ENCODE measurements around the gene HPS4. TPM values are rescaled to one million over a fixed set of nuclear protein-coding genes. Genes with fewer than 3 reads are reported as not detected.

The HPS4 gene
- total and polyA plus RNA-seq, 10 of the 15 experiments (the other 5 are each of a cell fraction or from before 2014, with no cell fraction given): 11.7 to 36.7 (median 30.8) TPM

GRCh38 chr22:26453216-26453615, 30.4 kb downstream of the HPS4 start (continued):
- TF ChIP-seq HSF1 (IDR thresholded peaks at IDR 0.05; ENCODE audit: low read depth, low read length) (no peak), RCOR1 (conservative IDR thresholded peaks at IDR 0.05; ENCODE audit: low read depth, low read length) (no peak), NFIC (IDR thresholded peaks at IDR 0.05; ENCODE audit: low read depth, low read length) (no peak), ESRRA (IDR thresholded peaks at IDR 0.05; ENCODE audit: low read length) (no peak), MEF2B (IDR thresholded peaks at IDR 0.05; ENCODE audit: partially characterized antibody, poor library complexity, severe bottlenecking) (no peak), NR2C2 (IDR thresholded peaks at IDR 0.05; ENCODE audit: borderline replicate concordance, control insufficient read depth, insufficient read length, low read depth) (no peak)

GRCh38 chr22:26452236-26453016, 31.2 kb downstream of the HPS4 start:
- Histone ChIP-seq H3K4me1 (ENCODE audit: control insufficient read depth, insufficient read depth, low read length) (no peaks in the 10 kb centered on the region), H4K20me1 (ENCODE audit: control insufficient read depth, insufficient read depth) (0 out of 2 replicates have a peak, but pooled peaks cover 3% of the 10 kb centered on the region), H3K9me3 (replicated peaks; ENCODE audit: control insufficient read depth, insufficient read depth, low read length) (no peaks in the 10 kb centered on the region), H3K4me2 (ENCODE audit: control insufficient read depth, insufficient read depth) (no peak overlapping the region), H3K9ac (ENCODE audit: control insufficient read depth, insufficient read depth, low read length) (no peak overlapping the region), H3K4me3 (no peak overlapping the region), H3K27me3 (replicated peaks in 1 of 2; ENCODE audit: control insufficient read depth in 2 of 2, insufficient read depth in 2 of 2, low read length in 1 of 2) (no peaks in the 10 kb centered on the region), H3K27ac (ENCODE audit: control insufficient read depth, insufficient read depth) (no peak overlapping the region), H3K36me3 (ENCODE audit: control insufficient read depth in 2 of 2, insufficient read depth in 2 of 2, low read length in 1 of 2) (peaks cover 14 to 18% of the 10 kb centered on the region in 2 experiments), H2AFZ (ENCODE audit: control insufficient read depth, low read depth, low read length) (no peak overlapping the region), H3K79me2 (ENCODE audit: control insufficient read depth, insufficient read depth, low read length) (no peaks in the 10 kb centered on the region)
- ChIA-PET SMC1A (ENCODE audit: uncharacterized antibody, unreplicated experiment) (interaction anchor here (1.6 to 1.8 kb wide), 2 partner anchors 10 to 17 kb away, joined by 4 read pairs; no protein-coding TSS in a partner anchor), RAD21 (ENCODE audit: unreplicated experiment) (no interaction called here), CTCF (interaction anchor here (1.0 kb wide), 2 partner anchors 9 to 26 kb away, joined by 3 read pairs; no protein-coding TSS in a partner anchor), POLR2A (no interaction called here)
- no peak for ATAC-seq
- FAIRE-seq: no peak
- DNase-seq (ENCODE audit: low read depth, low spot score): no peak
- in situ Hi-C loops (cut with MboI) (no loop called here), intact Hi-C loops (cut with micrococcal nuclease; ENCODE audit: unreplicated experiment) (no loop called here)
- WGBS (ENCODE audit: insufficient coverage, insufficient replicate concordance, low lambda C conversion rate, missing lambda C conversion rate): 96% methylated on average over 23 of the region's 23 CpGs
- BruUV-seq (replicated peaks): TSS peak; percentile 49
- no peak for TF ChIP-seq TBL1XR1 (IDR thresholded peaks at IDR 0.05; ENCODE audit: low read depth, low read length)
- TF ChIP-seq E4F1 (IDR thresholded peaks at IDR 0.05; ENCODE audit: borderline replicate concordance, partially characterized antibody): no peak
- TF ChIP-seq MYC (IDR thresholded peaks at IDR 0.05; ENCODE audit: insufficient read depth, insufficient read length, insufficient replicate concordance, low read length, severe bottlenecking): no peak
- no peak for TF ChIP-seq SREBF1 (IDR thresholded peaks at IDR 0.05; ENCODE audit: low read length)
- TF ChIP-seq REST (IDR thresholded peaks at IDR 0.05; ENCODE audit: low read depth, low read length): no peak
- no peak for TF ChIP-seq TCF7 (IDR thresholded peaks at IDR 0.05; ENCODE audit: borderline replicate concordance)
- no peak for TF ChIP-seq PKNOX1 (IDR thresholded peaks at IDR 0.05)

Measured in GM12878 (cell line).